CD4-positive, alpha-beta memory T cell (primary cell): ENCODE results near the gene ZNF385D. TPM values are rescaled to one million over a fixed set of nuclear protein-coding genes. Genes with fewer than 3 reads are reported as not detected.

Experiments
- CTCF ChIA-PET: fragments of 350-600 bp; sonication (Branson Sonifier 250); formaldehyde crosslinking; loops from one replicate; lab custom pipeline; 2021; ENCODE audit warnings: inconsistent platforms; ENCODE audit not compliant: partially characterized antibody; lab: Charles Lee
- POLR2A ChIA-PET: fragments of 350-600 bp; sonication (Branson Sonifier 250); formaldehyde crosslinking; loops from one replicate; lab custom pipeline; 2021; ENCODE audit not compliant: partially characterized antibody; lab: Charles Lee
- DNase-seq, 5 donors: peaks; one replicate each; pipeline versions ENCODE4 v3.0.0 to v3.0.0-alpha.2; 2020 to 2022; ENCODE audit warnings: mixed read lengths in 1 of 5
- H3K27ac ChIP-seq: one replicate; pipeline ENCODE4 v1.7.0; 2013; ENCODE audit warnings: low read depth, low read length
- H3K27me3 ChIP-seq: 2 replicates; pipeline ENCODE4 v1.7.0; 2013; ENCODE audit warnings: mild to moderate bottlenecking, low read length, moderate library complexity; ENCODE audit not compliant: insufficient read depth
- H3K36me3 ChIP-seq: 2 replicates; pipeline ENCODE4 v1.7.0; 2013; ENCODE audit warnings: mild to moderate bottlenecking, low read length, moderate library complexity; ENCODE audit not compliant: insufficient read depth
- H3K4me1 ChIP-seq: 2 replicates; pipeline ENCODE4 v1.7.0; 2013; ENCODE audit warnings: mild to moderate bottlenecking, low read length, moderate library complexity; ENCODE audit not compliant: insufficient read depth
- H3K4me3 ChIP-seq, 2 donors: one replicate each; pipeline ENCODE4 v1.7.0; 2013; ENCODE audit warnings: low read length in 2 of 2, mild to moderate bottlenecking in 1 of 2
- H3K9me3 ChIP-seq, 2 donors: one replicate each; pipeline ENCODE4 v1.7.0; 2013; ENCODE audit warnings: low read length in 2 of 2, control low read depth in 1 of 2; ENCODE audit not compliant: control insufficient read depth in 1 of 2
- H3K27ac Mint-ChIP-seq, 7 donors: one replicate each; pipeline ENCODE4 v1.8.0; 2020 to 2021; ENCODE audit warnings: mixed read lengths in 7 of 7, mild to moderate bottlenecking in 6 of 7, inconsistent platforms in 3 of 7, moderate library complexity in 3 of 7
- H3K27me3 Mint-ChIP-seq, 2 donors: one replicate each; pipeline ENCODE4 v1.8.0; 2020 to 2021; ENCODE audit warnings: mixed read lengths in 2 of 2
- H3K36me3 Mint-ChIP-seq, 2 donors: one replicate each; pipeline ENCODE4 v1.8.0; 2020 to 2021; ENCODE audit warnings: mixed read lengths in 2 of 2, inconsistent platforms in 1 of 2, mild to moderate bottlenecking in 1 of 2
- H3K4me1 Mint-ChIP-seq, 4 donors: one replicate each; pipeline ENCODE4 v1.8.0; 2020 to 2021; ENCODE audit warnings: mixed read lengths in 4 of 4, mild to moderate bottlenecking in 1 of 4
- H3K4me3 Mint-ChIP-seq, 8 donors: one replicate each; pipeline ENCODE4 v1.8.0; 2020 to 2021; ENCODE audit warnings: mixed read lengths in 8 of 8, mild to moderate bottlenecking in 7 of 8, moderate library complexity in 6 of 8, inconsistent platforms in 3 of 8
- H3K9me3 Mint-ChIP-seq, 8 donors: one replicate each; pipeline ENCODE4 v1.8.0; 2020 to 2021; ENCODE audit warnings: mixed read lengths in 8 of 8, mild to moderate bottlenecking in 5 of 8, inconsistent platforms in 3 of 8, moderate library complexity in 1 of 8
- intact Hi-C: fragments of 100-400 bp; cut with micrococcal nuclease; formaldehyde crosslinking; loops from one replicate; pipeline ENCODE4 v1.15.1; 2023
- polyA plus RNA-seq, 2 donors: library from polyadenylated mRNA; unstranded; fragments of 300-500 nt; fragmentation: Illumina TruSeq; gene quantifications; one replicate each; pipeline ENCODE4 v1.2.3, GENCODE V29; 2021
- total RNA-seq, 2 experiments: library from RNA; stranded (reverse); gene quantifications; one replicate each; pipeline ENCODE4 v1.2.3, GENCODE V29; 2021

ZNF385D gene
- total and polyA plus RNA-seq, 4 experiments from 2014 or later = not detected

- ChIA-PET CTCF (no interaction called here), POLR2A (no interaction called here)
- Histone ChIP-seq H3K36me3 (no peaks in the 10 kb centered on the region), H3K4me1 (no peaks in the 10 kb centered on the region), H3K4me3 (no peak overlapping the region), H3K27ac (no peak overlapping the region), H3K9me3 (no peaks in the 10 kb centered on the region), H3K27me3 (no peaks in the 10 kb centered on the region)
- Mint-ChIP-seq H3K27me3 (no peaks in the 10 kb centered on the region), H3K27ac (no peak overlapping the region), H3K4me1 (no peaks in the 10 kb centered on the region), H3K36me3 (no peaks in the 10 kb centered on the region), H3K9me3 (peaks cover 0 to 13% (median 2%) of the 10 kb centered on the region in 8 donors), H3K4me3 (no peak overlapping the region)
- intact Hi-C loops = no loop called here
- DNase-seq = no peak
Measured at GRCh38 chr3:21573291-21573690, 177.7 kb downstream of the ZNF385D start.

DNA sequence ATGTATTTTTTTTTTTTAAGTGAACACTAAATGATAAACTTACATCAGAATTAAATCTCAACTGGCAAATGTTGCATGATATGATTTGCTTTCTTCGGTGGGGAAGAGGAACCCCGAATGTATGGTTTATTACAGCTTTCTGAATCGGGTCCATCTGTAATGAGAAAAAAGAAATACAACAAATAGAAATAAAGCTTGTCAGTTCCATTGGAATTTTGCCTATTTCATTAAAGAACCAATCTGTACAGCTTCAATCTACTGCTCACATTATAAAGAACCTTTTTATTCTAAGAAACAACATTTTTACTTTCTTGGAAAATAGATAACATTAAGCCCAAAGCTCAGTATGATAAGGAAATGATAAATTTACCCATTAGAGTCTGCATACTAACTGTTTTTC is 186.5 kb downstream of the ZNF385D start:
- H3K27ac ChIP-seq = no peak overlapping the region
- H3K36me3 ChIP-seq = no peaks in the 10 kb centered on the region
- no peak overlapping the region for H3K27ac Mint-ChIP-seq
- no peaks in the 10 kb centered on the region for H3K27me3 Mint-ChIP-seq
- no peaks in the 10 kb centered on the region for H3K27me3 ChIP-seq
- ChIA-PET CTCF (no interaction called here), POLR2A (no interaction called here)
- intact Hi-C loops = no loop called here
- H3K4me1 ChIP-seq = no peaks in the 10 kb centered on the region
- H3K4me3 ChIP-seq = no peak overlapping the region
- no peaks in the 10 kb centered on the region for H3K9me3 ChIP-seq
- H3K4me1 Mint-ChIP-seq = no peaks in the 10 kb centered on the region
- no peak overlapping the region for H3K4me3 Mint-ChIP-seq
- peaks cover 0 to 15% (median 4%) of the 10 kb centered on the region in 8 donors for H3K9me3 Mint-ChIP-seq
- DNase-seq = no peak
- no peaks in the 10 kb centered on the region for H3K36me3 Mint-ChIP-seq

DNA sequence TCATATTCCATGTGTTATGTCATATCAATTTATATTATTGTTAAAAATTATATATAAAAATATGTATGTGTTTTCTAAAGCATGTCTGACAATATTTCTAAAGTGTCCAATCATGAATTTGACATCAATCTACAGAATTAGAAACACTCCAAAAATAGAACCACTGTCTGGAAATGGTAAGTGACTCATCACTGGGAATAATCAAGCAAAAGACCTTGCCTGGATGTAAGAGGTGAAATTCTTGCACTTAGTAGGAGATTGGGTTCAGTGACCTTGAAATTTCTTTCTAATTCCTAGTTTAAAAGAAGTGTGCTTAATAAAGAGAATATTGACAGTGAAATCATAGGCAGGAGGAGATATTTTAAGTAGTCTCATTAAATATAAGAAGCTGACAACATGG is 188.8 kb downstream of the ZNF385D start:
- Histone ChIP-seq H3K4me1 (no peaks in the 10 kb centered on the region), H3K27ac (no peak overlapping the region), H3K4me3 (no peak overlapping the region), H3K9me3 (no peaks in the 10 kb centered on the region), H3K27me3 (no peaks in the 10 kb centered on the region), H3K36me3 (no peaks in the 10 kb centered on the region)
- ChIA-PET POLR2A (no interaction called here), CTCF (no interaction called here)
- Mint-ChIP-seq H3K27ac (no peak overlapping the region), H3K36me3 (no peaks in the 10 kb centered on the region), H3K9me3 (peaks cover 0 to 29% (median 12%) of the 10 kb centered on the region in 8 donors), H3K4me3 (no peak overlapping the region), H3K4me1 (no peaks in the 10 kb centered on the region), H3K27me3 (no peaks in the 10 kb centered on the region)
- intact Hi-C loops = no loop called here
- no peak for DNase-seq

- Histone ChIP-seq H3K27ac (no peak overlapping the region), H3K36me3 (no peaks in the 10 kb centered on the region), H3K4me1 (no peaks in the 10 kb centered on the region), H3K27me3 (no peaks in the 10 kb centered on the region), H3K4me3 (no peak overlapping the region), H3K9me3 (no peaks in the 10 kb centered on the region)
- Mint-ChIP-seq H3K27ac (no peak overlapping the region), H3K4me3 (no peak overlapping the region), H3K9me3 (peaks cover 0 to 25% (median 14%) of the 10 kb centered on the region in 8 donors), H3K4me1 (no peaks in the 10 kb centered on the region), H3K36me3 (no peaks in the 10 kb centered on the region), H3K27me3 (no peaks in the 10 kb centered on the region)
- no peak for DNase-seq
- ChIA-PET CTCF (no interaction called here), POLR2A (no interaction called here)
- intact Hi-C loops = no loop called here
Measured at GRCh38 chr3:21561472-21561871, 189.5 kb downstream of the ZNF385D start.

DNA sequence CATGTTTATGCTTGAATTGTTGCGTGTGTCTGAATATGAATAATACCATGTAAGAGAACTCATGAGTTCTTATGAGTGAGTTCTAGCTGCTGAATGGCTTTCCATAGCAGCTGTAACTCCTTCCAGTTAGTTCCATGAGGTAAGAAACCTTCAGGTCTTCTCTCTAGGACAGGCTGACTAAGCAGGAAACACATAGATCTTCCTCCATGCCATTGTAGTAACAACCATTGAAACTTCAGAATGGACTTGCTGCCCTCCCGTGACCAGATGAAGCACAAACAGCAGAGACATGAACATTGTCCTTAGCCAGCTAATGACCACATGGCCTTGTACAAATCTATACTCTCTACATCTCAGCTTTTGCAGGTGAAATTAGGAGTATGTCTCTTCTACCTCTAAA is 200.0 kb downstream of the ZNF385D start:
- intact Hi-C loops = no loop called here
- Mint-ChIP-seq H3K4me1 (no peaks in the 10 kb centered on the region), H3K27ac (no peak overlapping the region), H3K9me3 (peaks cover 0 to 6% (median 5%) of the 10 kb centered on the region in 8 donors), H3K4me3 (no peak overlapping the region), H3K27me3 (no peaks in the 10 kb centered on the region), H3K36me3 (no peaks in the 10 kb centered on the region)
- DNase-seq = no peak
- H3K4me3 ChIP-seq = no peak overlapping the region
- ChIA-PET CTCF (no interaction called here), POLR2A (no interaction called here)
- no peaks in the 10 kb centered on the region for H3K4me1 ChIP-seq
- H3K36me3 ChIP-seq = no peaks in the 10 kb centered on the region
- no peaks in the 10 kb centered on the region for H3K27me3 ChIP-seq
- H3K9me3 ChIP-seq = no peaks in the 10 kb centered on the region
- H3K27ac ChIP-seq = no peak overlapping the region

DNA sequence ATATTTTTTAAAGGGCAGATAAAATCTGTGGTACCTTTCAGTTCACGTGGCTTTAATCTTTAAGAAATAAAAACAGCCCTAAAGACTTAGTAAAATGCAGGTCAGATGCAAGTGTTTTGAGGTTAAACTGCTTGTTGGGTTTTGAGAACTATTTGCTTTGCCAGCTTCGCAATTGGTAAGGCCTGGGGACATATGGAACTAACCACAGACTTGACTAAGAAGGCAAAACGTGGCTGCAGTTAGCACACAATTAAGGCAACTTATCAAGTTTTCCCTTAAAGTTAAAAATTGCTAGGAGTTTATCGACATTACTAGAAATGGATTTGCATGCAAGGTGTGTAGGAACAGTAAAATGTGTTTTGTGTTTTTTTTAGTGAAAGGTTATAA is 206.9 kb downstream of the ZNF385D start:
- Mint-ChIP-seq H3K36me3 (no peaks in the 10 kb centered on the region), H3K9me3 (peaks cover 0 to 14% (median 5%) of the 10 kb centered on the region in 8 donors), H3K27ac (no peak overlapping the region), H3K27me3 (no peaks in the 10 kb centered on the region), H3K4me3 (no peak overlapping the region), H3K4me1 (no peaks in the 10 kb centered on the region)
- H3K4me3 ChIP-seq = no peak overlapping the region
- no peaks in the 10 kb centered on the region for H3K4me1 ChIP-seq
- H3K9me3 ChIP-seq = no peaks in the 10 kb centered on the region
- CTCF ChIA-PET = no interaction called here
- intact Hi-C loops = no loop called here
- POLR2A ChIA-PET = no interaction called here
- H3K27me3 ChIP-seq = no peaks in the 10 kb centered on the region
- DNase-seq = no peak
- H3K27ac ChIP-seq = no peak overlapping the region
- no peaks in the 10 kb centered on the region for H3K36me3 ChIP-seq

- Mint-ChIP-seq H3K27ac (peak overlapping the region in 1 of 7 donors; percentile 10), H3K9me3 (peaks cover 0 to 14% (median 5%) of the 10 kb centered on the region in 8 donors), H3K36me3 (no peaks in the 10 kb centered on the region), H3K4me3 (peak overlapping the region in 2 of 8 donors; percentile 26 to 56), H3K27me3 (no peaks in the 10 kb centered on the region), H3K4me1 (no peaks in the 10 kb centered on the region)
- H3K36me3 ChIP-seq = no peaks in the 10 kb centered on the region
- CTCF ChIA-PET = no interaction called here
- H3K27ac ChIP-seq = no peak overlapping the region
- no peak for DNase-seq
- H3K9me3 ChIP-seq = no peaks in the 10 kb centered on the region
- no peaks in the 10 kb centered on the region for H3K27me3 ChIP-seq
- no peak overlapping the region for H3K4me3 ChIP-seq
- H3K4me1 ChIP-seq = no peaks in the 10 kb centered on the region
- intact Hi-C loops = no loop called here
- POLR2A ChIA-PET = no interaction called here
Measured at GRCh38 chr3:21543380-21544075, 207.5 kb downstream of the ZNF385D start.
